ENCODE data around the gene DPF3. TPM values are rescaled to one million over a fixed set of nuclear protein-coding genes. Genes with fewer than 3 reads are reported as not detected.

DPF3 gene
- total and polyA plus RNA-seq, 8 donors = 1.4 to 3.6 (median 1.9) TPM

GRCh38 chr14:72690324-72690723 lies 203.6 kb downstream of the DPF3 start:
- no peak for ATAC-seq
- H3K4me1 ChIP-seq = no peaks in the 10 kb centered on the region
- no peak overlapping the region for H3K4me3 ChIP-seq
- TF ChIP-seq CTCF (IDR thresholded peaks at IDR 0.05) = no peak
- no peaks in the 10 kb centered on the region for H3K9me3 ChIP-seq
- H3K36me3 ChIP-seq = no peaks in the 10 kb centered on the region
- DNase-seq = no peak
- H3K27ac ChIP-seq = no peak overlapping the region
- intact Hi-C loops (cut with DNase I) = no loop called here
- no peaks in the 10 kb centered on the region for H3K27me3 ChIP-seq

GRCh38 chr14:72688990-72689671 lies 204.8 kb downstream of the DPF3 start:
- no peak for ATAC-seq
- H3K9me3 ChIP-seq = no peaks in the 10 kb centered on the region
- H3K4me1 ChIP-seq = no peaks in the 10 kb centered on the region
- H3K27me3 ChIP-seq = no peaks in the 10 kb centered on the region
- no peak for TF ChIP-seq CTCF (IDR thresholded peaks at IDR 0.05)
- no peak overlapping the region for H3K4me3 ChIP-seq
- intact Hi-C loops (cut with DNase I) = no loop called here
- no peak overlapping the region for H3K27ac ChIP-seq
- H3K36me3 ChIP-seq = no peaks in the 10 kb centered on the region
- no peak for DNase-seq

- TF ChIP-seq CTCF (IDR thresholded peaks at IDR 0.05) = no peak
- H3K4me3 ChIP-seq = no peak overlapping the region
- intact Hi-C loops (cut with DNase I) = no loop called here
- no peaks in the 10 kb centered on the region for H3K4me1 ChIP-seq
- no peaks in the 10 kb centered on the region for H3K27me3 ChIP-seq
- no peak overlapping the region for H3K27ac ChIP-seq
- no peaks in the 10 kb centered on the region for H3K9me3 ChIP-seq
- no peak for DNase-seq
- H3K36me3 ChIP-seq = no peaks in the 10 kb centered on the region
- ATAC-seq = no peak
These were observed 207.1 kb downstream of the DPF3 start for GRCh38 chr14:72686832-72687231.

GRCh38 chr14:72686101-72686500 lies 207.8 kb downstream of the DPF3 start:
- no peak for ATAC-seq
- intact Hi-C loops (cut with DNase I) = no loop called here

GRCh38 chr14:72685456-72685855 lies 208.4 kb downstream of the DPF3 start:
- ATAC-seq (no peak), DNase-seq (no peak)
- H3K27me3 ChIP-seq = no peaks in the 10 kb centered on the region
- H3K4me3 ChIP-seq = no peak overlapping the region
- TF ChIP-seq CTCF (IDR thresholded peaks at IDR 0.05) = no peak
- intact Hi-C loops (cut with DNase I) = no loop called here
- H3K9me3 ChIP-seq = no peaks in the 10 kb centered on the region
- H3K36me3 ChIP-seq = no peaks in the 10 kb centered on the region
- H3K27ac ChIP-seq = no peak overlapping the region
- no peaks in the 10 kb centered on the region for H3K4me1 ChIP-seq

More at GRCh38 chr14:72686101-72686500, 207.8 kb downstream of the DPF3 start:
- Histone ChIP-seq H3K27me3 (no peaks in the 10 kb centered on the region), H3K27ac (no peak overlapping the region), H3K4me3 (no peak overlapping the region), H3K36me3 (no peaks in the 10 kb centered on the region), H3K4me1 (no peaks in the 10 kb centered on the region), H3K9me3 (no peaks in the 10 kb centered on the region)
- DNase-seq = no peak
- TF ChIP-seq CTCF (IDR thresholded peaks at IDR 0.05) = no peak

All from left lung (tissue), 10 donors.